Osteoblast (primary cell): ENCODE results near the gene MPZL1. TPM values are rescaled to one million over a fixed set of nuclear protein-coding genes. Genes with fewer than 3 reads are reported as not detected.
A peak's percentile ranks its signal among the peaks of the same experiment; 100 is the strongest.

Source experiments
- DNase-seq: peaks from one replicate; pipeline ENCODE4 v3.0.0; 2011; ENCODE audit warnings: low spot score, mixed read lengths; ENCODE audit not compliant: insufficient read length; ENCODE audit errors: missing footprints
- H2AFZ ChIP-seq: 2 replicates; pipeline ENCODE4 v1.6.0; 2011; ENCODE audit warnings: mild to moderate bottlenecking, low read length
- H3K27ac ChIP-seq: 2 replicates; pipeline ENCODE4 v1.5.1; 2011; ENCODE audit warnings: mild to moderate bottlenecking, low read depth, low read length, moderate library complexity
- H3K27me3 ChIP-seq: 2 replicates; pipeline ENCODE4 v1.6.0; 2012; ENCODE audit warnings: mild to moderate bottlenecking, control low read depth, inconsistent platforms, low read length, moderate library complexity; ENCODE audit not compliant: insufficient read depth
- H3K36me3 ChIP-seq: 2 replicates; pipeline ENCODE4 v1.5.1; 2011; ENCODE audit warnings: mild to moderate bottlenecking, low read length, control low read depth, moderate library complexity; ENCODE audit not compliant: insufficient read depth
- H3K4me1 ChIP-seq: 2 replicates; pipeline ENCODE4 v1.5.1; 2011; ENCODE audit warnings: mild to moderate bottlenecking, low read length, control low read depth, moderate library complexity; ENCODE audit not compliant: insufficient read depth
- H3K4me2 ChIP-seq: 2 replicates; pipeline ENCODE4 v1.6.0; 2011; ENCODE audit warnings: mild to moderate bottlenecking, low read length; ENCODE audit not compliant: insufficient read depth
- H3K4me3 ChIP-seq: fragments of 200-600 bp; sonication (generic); 3 replicates; pipeline ENCODE4 v1.5.1; 2012; ENCODE audit warnings: mild to moderate bottlenecking, low read length, inconsistent platforms; ENCODE audit not compliant: insufficient read depth
- H3K79me2 ChIP-seq: 2 replicates; pipeline ENCODE4 v1.6.0; 2012; ENCODE audit warnings: mild to moderate bottlenecking, low read length, control low read depth, inconsistent platforms; ENCODE audit not compliant: insufficient read depth
- H3K9me3 ChIP-seq: 2 replicates; pipeline ENCODE4 v1.5.1; 2011; ENCODE audit warnings: low read depth, low read length, control low read depth
- H4K20me1 ChIP-seq: 2 replicates; pipeline ENCODE4 v1.6.0; 2012; ENCODE audit warnings: mild to moderate bottlenecking, low read length, control low read depth; ENCODE audit not compliant: insufficient read depth
- CTCF ChIP-seq: IDR thresholded peaks from 2 replicates; pipeline ENCODE4 v1.5.1; 2011; ENCODE audit warnings: mild to moderate bottlenecking, low read depth, low read length, moderate library complexity; ENCODE audit errors: extremely low read depth
- total RNA-seq: library from RNA; depleted of rRNA; stranded (reverse); fragments of >200 nt; gene quantifications from 2 replicates; pipeline ENCODE4 v1.2.3, GENCODE V29; 2012

The MPZL1 gene
- total RNA-seq, 1 donor, result 189 TPM

GRCh38 chr1:167782946-167783345 is 61.2 kb downstream of the MPZL1 start:
- H4K20me1 ChIP-seq, result no peaks in the 10 kb centered on the region
- no peaks in the 10 kb centered on the region for H3K27me3 ChIP-seq
- H3K9me3 ChIP-seq, result no peaks in the 10 kb centered on the region

GRCh38 chr1:167784876-167785550 is 63.2 kb downstream of the MPZL1 start:
- H3K27ac ChIP-seq, result no peak overlapping the region

More at GRCh38 chr1:167782946-167783345, 61.2 kb downstream of the MPZL1 start:
- no peak overlapping the region for H3K4me3 ChIP-seq
- no peak overlapping the region for H2AFZ ChIP-seq
- H3K27ac ChIP-seq, result no peak overlapping the region
- H3K79me2 ChIP-seq, result peaks cover 10% of the 10 kb centered on the region
- TF ChIP-seq CTCF, result no peak
- no peak overlapping the region for H3K4me2 ChIP-seq
- H3K4me1 ChIP-seq, result no peaks in the 10 kb centered on the region
- DNase-seq, result no peak
- H3K36me3 ChIP-seq, result peaks cover 51% of the 10 kb centered on the region

GRCh38 chr1:167786502-167786901 is 64.7 kb downstream of the MPZL1 start:
- TF ChIP-seq CTCF, result no peak
- H3K4me3 ChIP-seq, result no peak overlapping the region
- no peaks in the 10 kb centered on the region for H3K27me3 ChIP-seq

More at GRCh38 chr1:167784876-167785550, 63.2 kb downstream of the MPZL1 start:
- H3K36me3 ChIP-seq, result peaks cover 62% of the 10 kb centered on the region
- peaks cover 6% of the 10 kb centered on the region for H3K4me1 ChIP-seq
- H3K79me2 ChIP-seq, result peaks cover 10% of the 10 kb centered on the region
- no peaks in the 10 kb centered on the region for H4K20me1 ChIP-seq
- no peak overlapping the region for H2AFZ ChIP-seq
- no peak for TF ChIP-seq CTCF
- no peaks in the 10 kb centered on the region for H3K9me3 ChIP-seq
- H3K27me3 ChIP-seq, result no peaks in the 10 kb centered on the region
- no peak overlapping the region for H3K4me2 ChIP-seq
- no peak for DNase-seq
- H3K4me3 ChIP-seq, result no peak overlapping the region

GRCh38 chr1:167789501-167789900 is 67.7 kb downstream of the MPZL1 start:
- Histone ChIP-seq H3K79me2 (peaks cover 5% of the 10 kb centered on the region), H2AFZ (no peak overlapping the region), H3K4me1 (peaks cover 37% of the 10 kb centered on the region), H3K4me2 (no peak overlapping the region), H3K36me3 (peaks cover 49% of the 10 kb centered on the region), H3K27ac (peak overlapping the region; percentile 94), H3K4me3 (no peak overlapping the region), H3K9me3 (no peaks in the 10 kb centered on the region), H4K20me1 (no peaks in the 10 kb centered on the region), H3K27me3 (no peaks in the 10 kb centered on the region)
- DNase-seq, result peak; percentile 56
- no peak for TF ChIP-seq CTCF

More at GRCh38 chr1:167786502-167786901, 64.7 kb downstream of the MPZL1 start:
- Histone ChIP-seq H3K79me2 (peaks cover 10% of the 10 kb centered on the region), H3K9me3 (no peaks in the 10 kb centered on the region), H3K36me3 (peaks cover 64% of the 10 kb centered on the region), H3K4me2 (no peak overlapping the region), H3K27ac (no peak overlapping the region), H3K4me1 (peaks cover 18% of the 10 kb centered on the region), H2AFZ (no peak overlapping the region), H4K20me1 (no peaks in the 10 kb centered on the region)
- DNase-seq, result no peak
